Activated T-cell treated with anti-CD3 and anti-CD28 coated beads for 1 hour (primary cell): Measurements from ENCODE around the gene VSIG10.
A peak's percentile ranks its signal among the peaks of the same experiment; 100 is the strongest.
"Not testable (repeated sequence)": the region's sequence is repeated elsewhere in the genome, so short reads cannot be mapped to it uniquely, and the experiment has no call there.

Experiments used
- DNase-seq: peaks from one replicate; pipeline ENCODE4 v3.0.0-alpha.2; 2020; ENCODE audit warnings: low read depth

The VSIG10 gene

DNA sequence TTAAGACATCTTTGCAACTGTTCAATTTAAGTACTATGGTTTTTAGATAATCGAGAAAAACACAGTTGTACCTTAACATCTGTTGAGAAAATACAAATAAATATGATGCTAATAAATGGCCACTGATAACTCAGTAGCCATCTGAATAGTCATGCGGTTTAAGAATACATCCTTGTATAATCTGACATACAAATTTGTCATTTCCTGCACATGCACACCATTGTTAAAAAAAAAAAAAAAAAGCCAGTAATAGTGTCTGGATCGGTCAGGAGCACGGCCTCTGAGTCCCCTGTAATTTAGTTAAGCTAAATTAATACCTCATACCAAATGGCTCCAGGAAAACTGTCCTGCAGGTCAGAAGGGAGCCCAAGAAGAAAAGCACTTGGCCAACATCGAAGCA, 70.5 kb downstream of the VSIG10 start:
- DNase-seq, result no peak

GRCh38 chr12:118032188-118032587, 71.6 kb downstream of the VSIG10 start:
- no peak for DNase-seq

DNA sequence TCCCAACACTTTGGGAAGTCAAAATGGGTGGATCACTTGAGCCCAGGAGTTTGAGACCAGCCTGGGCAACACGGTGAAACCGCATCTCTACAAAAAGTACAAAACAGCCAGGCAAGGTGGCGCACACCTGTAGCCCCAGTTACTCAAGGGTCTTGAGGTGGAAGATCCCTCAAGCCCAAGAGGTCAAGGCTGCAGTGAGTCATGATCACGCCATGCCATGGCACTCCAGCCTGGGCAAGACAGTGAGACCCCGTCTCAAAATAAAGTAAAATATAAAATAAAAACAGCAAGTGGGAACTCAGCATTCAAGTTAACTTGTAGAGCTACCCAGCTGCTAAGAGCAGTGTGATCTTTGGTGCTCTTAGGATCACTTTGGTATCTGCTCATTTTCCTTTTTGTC, 74.6 kb downstream of the VSIG10 start:
- DNase-seq, result no peak

- DNase-seq, result no peak
Measured at GRCh38 chr12:118025168-118025567, 78.6 kb downstream of the VSIG10 start.

DNA sequence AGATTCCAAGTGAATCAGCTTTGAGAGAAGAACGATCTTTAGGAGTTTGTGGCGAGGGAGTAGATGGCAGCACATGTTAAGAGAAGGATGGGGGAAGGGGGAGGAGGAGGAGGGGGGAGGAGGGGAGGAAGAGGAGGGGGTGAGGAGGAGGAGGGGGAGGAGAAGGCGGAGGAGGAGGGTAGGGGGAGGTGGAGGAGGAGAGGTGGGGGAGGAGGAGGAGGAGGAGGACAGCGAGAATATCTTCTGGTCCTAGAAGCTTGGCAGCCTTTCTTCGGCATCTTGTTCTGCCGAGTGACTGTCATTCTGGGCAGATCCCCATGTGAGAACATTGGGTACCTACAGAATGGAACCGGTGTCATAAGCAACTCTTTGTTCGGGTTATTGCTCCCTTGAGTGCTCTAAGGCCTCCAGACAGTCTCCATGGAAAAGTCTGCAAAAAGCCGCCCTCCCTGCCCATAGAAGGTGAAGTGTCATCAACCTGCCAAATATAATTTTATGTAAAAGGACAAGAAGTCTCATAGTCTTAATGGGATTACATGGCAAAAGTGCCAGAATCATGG, 80.4 kb downstream of the VSIG10 start:
- DNase-seq, result no peak

DNA sequence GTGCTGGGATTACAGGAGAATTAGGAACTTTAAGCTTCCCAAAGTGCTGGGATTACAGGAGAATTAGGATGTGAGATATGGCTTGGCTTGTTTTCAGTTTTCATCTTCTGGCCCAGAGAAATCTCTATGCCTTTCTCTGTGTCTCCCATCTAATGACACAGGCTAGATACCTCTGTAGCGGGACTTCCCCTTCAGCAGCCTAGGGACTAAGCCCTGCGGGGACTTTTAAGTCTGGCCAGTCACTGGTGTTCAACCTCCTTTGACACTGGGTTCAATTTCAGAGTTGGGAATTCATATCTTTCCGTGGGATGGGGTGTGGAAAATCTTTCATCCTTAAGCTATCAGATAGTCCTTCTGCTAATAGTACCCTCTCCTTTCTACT, 81.1 kb downstream of the VSIG10 start:
- DNase-seq, result no peak

DNA sequence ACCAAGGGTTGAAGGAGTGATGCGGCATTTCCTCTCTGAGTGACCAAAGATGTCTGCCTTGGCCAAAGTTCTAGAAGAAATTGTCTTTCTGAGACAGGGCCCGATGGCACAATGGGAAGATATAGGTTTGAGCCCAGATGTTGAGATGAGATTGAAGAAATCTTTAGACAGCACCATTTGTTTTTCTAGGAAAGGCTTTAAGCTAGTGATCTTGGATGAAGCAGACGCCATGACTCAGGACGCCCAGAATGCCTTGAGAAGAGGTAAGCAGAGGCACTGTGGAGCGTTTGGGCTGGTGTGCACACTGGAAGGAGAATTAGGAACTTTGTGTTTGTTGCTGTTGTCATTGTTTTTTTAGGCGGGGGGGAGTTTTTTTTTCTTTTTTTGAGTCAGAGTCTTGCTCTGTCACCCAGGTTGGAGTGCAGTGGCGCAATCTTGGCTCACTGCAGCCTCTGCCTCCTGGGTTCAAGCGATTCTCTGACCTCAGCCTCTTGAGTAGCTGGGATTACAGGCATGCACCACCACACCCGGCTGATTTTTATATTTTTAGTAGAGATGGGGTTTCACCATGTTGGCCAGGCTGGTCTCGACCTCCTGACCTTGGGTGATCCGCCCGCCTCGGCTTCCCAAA, 81.6 kb downstream of the VSIG10 start:
- not testable (repeated sequence) for DNase-seq

DNA sequence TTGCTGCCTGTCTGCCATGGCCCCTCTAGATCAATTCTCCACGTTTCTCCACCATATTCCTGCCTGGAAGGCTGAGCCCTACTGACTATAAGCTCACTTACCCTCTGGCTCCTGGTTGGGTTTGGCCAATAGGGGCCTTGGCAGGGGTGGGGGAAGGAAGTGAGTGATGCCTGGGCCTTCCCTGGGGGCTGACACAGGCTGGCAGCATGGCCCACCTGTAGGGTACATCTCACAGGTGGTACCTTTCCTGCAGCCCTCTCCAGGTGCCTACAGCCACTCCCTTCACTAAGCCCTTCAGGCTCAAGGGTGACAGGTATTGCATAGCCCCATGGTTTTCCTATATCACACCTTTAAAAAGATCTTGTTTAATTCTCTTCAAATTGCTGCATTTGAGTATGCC, 83.8 kb downstream of the VSIG10 start:
- no peak for DNase-seq

GRCh38 chr12:118017926-118018325, 85.9 kb downstream of the VSIG10 start:
- DNase-seq, result no peak

- DNase-seq, result peak; percentile 99
Measured at GRCh38 chr12:118016424-118017264, 87.2 kb downstream of the VSIG10 start, which contains the start of gene RFC5. Gene RFC5, plus strand, starts transcription at chr12:118016703. Its CDS starts 125 bp downstream, at chr12:118016828.

DNA sequence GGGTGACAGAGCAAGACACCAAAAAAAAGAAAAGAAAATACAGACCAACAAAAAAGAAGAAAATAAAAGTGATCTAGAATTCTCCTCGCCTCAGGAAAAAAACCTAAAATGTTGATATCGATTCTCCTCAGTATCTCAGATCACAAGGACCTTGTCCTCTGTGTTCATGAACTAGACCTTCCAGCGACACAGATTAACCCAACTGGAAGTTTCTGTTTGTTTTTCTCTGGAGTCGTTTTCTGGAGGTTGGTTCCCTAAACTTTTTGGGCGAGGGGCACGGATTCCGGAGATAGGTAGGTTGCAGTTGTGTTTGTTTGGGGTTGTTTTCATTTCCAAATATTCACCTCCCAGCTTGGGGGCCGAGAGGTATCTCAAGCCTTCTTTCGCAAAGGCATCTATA, 87.9 kb downstream of the VSIG10 start:
- no peak for DNase-seq

DNA sequence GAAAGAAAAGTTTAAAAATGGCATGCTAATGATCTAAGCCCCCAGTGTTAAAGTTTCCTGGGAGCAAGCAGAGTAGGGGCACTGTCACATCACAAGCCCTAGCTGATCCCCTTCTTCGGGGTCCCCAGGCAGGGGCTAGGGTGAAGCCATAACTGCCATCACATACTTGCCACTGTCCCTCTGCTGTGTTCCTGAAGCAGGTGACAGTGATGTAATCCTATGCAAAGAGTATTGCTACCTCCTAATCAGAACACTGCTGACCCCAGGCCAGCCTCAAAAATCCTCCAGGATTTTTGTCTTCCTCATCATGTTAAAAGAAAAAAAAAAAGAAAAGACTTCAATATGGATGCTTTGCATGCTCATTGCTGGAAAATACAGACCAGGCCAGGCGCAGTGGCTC, 88.5 kb downstream of the VSIG10 start:
- DNase-seq, result no peak
